GM12891 (cell line): ENCODE data around the gene FHIT.

Experiments
- PAX5 ChIP-seq: IDR thresholded peaks from 2 replicates; pipeline ENCODE4 v1.6.1; 2011; ENCODE audit warnings: low read length, moderate library complexity, mild to moderate bottlenecking; ENCODE audit not compliant: insufficient read depth, severe bottlenecking
- POLR2A ChIP-seq: IDR thresholded peaks from 2 replicates; pipeline ENCODE4 v1.6.1; 2011; ENCODE audit warnings: low read depth, low read length, control low read depth
- POLR2AphosphoS5 ChIP-seq: IDR thresholded peaks from 2 replicates; pipeline ENCODE4 v1.6.1; 2011; ENCODE audit warnings: low read depth, low read length, control low read depth
- TAF1 ChIP-seq: IDR thresholded peaks from 2 replicates; pipeline ENCODE4 v1.6.1; 2011; ENCODE audit warnings: low read depth, low read length, control low read depth

DNA sequence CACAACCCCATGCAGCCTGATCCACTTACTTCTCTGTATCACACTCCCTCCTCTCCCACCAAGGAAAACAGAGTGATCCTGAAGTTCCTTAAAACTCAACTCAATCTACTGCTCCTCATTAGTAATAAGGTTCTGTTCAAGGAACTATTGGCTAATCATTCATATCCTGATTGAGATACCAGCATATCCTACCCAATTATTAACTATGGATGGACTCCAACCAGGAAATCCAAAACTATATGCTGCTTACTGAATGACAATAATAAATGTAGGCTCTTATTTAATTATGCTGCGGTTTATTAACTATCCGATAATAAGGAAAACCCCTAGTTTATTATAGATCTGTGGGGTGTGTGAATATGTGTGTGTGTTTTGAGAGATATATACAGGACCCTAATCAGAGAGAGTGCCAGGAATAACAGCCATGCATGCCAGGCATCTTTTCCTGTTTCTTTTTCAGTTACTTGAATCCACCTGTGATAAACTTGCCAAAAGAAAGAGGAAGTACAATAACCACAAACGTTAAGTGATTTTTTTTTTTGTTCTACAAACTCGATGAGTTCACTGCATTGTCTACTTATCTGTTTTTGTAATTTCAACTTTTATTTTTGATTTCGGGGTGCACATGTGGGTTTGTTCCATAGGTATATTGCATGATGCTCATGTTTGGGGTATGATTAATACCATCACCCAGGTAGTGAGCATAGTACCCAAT is 1169.7 kb downstream of the FHIT start:
- TF ChIP-seq TAF1 (no peak), POLR2AphosphoS5 (no peak), POLR2A (no peak), PAX5 (no peak)
